HG03342 (cell line): ENCODE data around the gene ACYP2.
"Not testable (repeated sequence)": the region's sequence is repeated elsewhere in the genome, so short reads cannot be mapped to it uniquely, and the experiment has no call there.

Source experiments
- ATAC-seq: cut with Tn5 transposase; IDR thresholded peaks from one replicate; pipeline ENCODE4 v1.9.1; 2021; ENCODE audit warnings: mild to moderate bottlenecking, moderate library complexity; ENCODE audit not compliant: unreplicated experiment

Gene ACYP2

DNA sequence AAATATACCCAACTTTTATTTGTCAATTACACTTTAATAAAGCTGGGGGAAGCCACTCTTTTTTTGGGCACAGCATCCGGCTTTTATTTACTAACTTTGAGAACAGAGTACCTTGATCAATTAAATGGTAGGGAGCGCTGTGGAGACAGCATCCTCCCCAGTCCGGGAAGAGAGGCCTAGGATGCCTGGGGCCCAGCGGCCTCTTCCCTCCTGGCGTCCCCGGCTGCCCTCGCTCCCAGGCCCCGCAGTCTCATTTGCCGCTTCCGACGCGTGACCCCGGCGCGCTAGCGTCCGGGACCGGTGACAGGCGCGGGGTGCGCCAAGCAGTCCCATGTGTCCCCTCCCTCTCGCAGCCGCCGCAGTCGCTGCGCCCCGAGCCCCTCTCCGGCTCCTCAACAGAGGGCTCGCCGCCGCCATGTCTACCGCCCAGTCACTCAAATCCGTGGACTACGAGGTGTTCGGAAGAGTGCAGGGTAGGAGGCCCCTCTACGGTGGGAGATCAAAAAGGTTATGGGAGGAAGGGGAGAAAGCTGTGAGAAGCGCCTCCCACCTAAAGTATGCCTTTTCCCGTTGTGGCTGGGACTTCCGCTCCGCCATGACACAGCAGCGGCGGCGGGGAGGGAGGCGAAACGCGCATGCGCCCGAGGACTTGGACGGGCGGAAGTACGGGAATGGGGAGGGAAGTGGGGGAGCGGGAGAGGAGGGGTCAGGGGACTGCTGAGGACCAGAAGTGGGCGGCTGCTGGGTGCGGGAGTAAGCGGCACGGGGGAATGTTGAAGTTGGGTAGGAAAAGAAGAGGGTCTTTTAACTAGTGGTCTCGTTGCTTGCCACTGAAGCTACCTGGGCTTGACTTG lies at the start of gene ACYP2:
Gene ACYP2 (plus strand): TSS at position 332 of the 854 bp plus-strand sequence.
- peak; percentile 86 for ATAC-seq

DNA sequence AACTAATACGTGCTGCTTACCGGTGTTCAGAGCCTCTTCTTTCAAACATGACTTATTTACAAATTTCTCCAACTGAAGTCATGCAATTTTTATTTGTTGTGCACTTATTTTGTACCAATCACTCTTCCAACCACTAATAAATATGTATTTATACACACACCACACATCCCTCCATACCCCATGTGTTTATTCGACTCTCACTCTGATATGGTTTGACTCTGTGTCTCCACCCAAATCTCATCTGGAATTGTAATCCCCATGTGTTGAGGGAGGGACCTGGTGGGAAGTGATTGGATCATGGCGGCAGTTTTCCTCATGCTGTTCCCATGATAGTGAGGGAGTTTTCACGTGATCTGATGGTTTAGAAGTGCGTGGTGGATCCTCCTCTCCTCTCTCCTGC lies 49.5 kb upstream of the ACYP2 start:
- ATAC-seq, result no peak

DNA sequence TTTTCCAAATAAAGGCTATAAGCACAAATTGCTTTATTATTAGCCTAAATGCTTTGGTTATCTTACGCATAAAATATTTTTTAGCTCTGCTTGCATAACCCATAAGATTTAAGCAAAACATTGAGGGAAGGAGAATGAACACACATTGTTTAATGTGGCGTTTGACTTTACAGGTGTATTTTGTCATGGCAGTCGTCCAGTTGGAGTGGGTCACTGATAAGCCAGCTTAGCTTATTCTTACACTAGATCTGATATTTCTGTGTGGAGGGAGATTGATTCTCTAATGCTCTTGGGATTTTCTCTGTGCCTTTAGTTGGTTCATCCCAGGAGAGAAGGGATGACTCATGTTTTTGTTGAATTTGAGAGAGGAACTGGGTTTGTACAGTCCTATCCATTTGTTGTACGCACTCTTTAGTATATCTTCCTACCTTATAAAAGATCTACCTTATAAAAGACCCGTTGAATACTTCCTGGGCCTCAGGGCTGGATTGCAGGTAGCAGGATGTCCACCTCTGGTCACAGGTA lies 47.5 kb upstream of the ACYP2 start:
- ATAC-seq, result no peak

GRCh38 chr2:54072483-54072882 lies 42.9 kb upstream of the ACYP2 start:
- not testable (repeated sequence) for ATAC-seq

- no peak for ATAC-seq
Observed at GRCh38 chr2:54073796-54074195, 41.6 kb upstream of the ACYP2 start.

DNA sequence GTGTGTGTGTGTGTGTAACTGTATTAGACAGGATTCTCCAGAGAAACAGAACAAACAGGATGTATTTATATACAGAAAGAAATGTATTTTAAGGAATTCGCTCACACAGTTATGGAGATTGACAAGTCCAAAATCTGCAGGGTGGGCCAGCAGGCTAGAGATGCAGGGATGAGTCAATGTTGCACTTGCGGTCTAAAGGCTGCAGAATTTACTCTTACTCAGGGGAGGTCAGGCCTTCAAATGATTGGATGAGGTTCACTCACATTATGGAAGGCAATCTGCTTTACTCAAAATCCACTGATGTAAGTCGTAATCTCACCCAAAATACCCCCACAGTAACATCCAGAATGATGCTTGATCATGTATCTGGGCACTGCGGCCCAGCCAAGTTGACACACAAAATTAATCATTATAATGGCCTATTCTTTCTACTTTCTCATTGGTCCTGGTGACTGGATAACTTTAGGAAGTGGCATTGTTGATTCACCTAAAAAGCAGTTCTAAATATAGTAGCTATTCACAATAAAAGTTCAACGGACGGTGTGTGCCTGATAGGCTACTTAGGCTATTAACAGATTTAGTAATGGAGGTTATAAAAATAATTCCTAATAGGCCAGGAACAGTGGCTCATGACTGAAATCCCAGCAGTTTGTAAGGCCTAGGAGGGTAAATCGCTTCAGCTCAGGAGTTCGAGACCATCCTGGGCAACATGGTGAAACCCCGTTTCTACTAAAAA lies 40.6 kb upstream of the ACYP2 start:
- ATAC-seq, result no peak

DNA sequence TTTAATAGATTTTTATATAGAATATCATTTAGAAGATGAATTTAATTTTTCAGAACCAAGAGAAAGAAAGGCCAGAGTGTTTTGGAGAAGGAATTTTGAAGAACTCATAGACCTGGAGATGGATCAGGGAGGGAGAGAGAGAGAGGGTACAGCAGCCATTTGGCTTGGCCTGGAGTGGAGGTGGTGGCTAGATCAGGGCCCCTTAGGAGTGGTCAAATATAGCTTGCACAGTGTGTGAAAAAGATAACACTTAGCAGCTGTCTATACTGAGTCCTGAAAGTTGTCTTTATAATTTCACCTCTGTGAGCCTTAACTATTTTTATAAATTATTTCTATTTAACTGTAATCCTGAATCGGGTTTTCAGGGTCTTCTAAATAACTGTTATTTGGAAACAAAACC lies 38.8 kb upstream of the ACYP2 start:
- ATAC-seq, result no peak

DNA sequence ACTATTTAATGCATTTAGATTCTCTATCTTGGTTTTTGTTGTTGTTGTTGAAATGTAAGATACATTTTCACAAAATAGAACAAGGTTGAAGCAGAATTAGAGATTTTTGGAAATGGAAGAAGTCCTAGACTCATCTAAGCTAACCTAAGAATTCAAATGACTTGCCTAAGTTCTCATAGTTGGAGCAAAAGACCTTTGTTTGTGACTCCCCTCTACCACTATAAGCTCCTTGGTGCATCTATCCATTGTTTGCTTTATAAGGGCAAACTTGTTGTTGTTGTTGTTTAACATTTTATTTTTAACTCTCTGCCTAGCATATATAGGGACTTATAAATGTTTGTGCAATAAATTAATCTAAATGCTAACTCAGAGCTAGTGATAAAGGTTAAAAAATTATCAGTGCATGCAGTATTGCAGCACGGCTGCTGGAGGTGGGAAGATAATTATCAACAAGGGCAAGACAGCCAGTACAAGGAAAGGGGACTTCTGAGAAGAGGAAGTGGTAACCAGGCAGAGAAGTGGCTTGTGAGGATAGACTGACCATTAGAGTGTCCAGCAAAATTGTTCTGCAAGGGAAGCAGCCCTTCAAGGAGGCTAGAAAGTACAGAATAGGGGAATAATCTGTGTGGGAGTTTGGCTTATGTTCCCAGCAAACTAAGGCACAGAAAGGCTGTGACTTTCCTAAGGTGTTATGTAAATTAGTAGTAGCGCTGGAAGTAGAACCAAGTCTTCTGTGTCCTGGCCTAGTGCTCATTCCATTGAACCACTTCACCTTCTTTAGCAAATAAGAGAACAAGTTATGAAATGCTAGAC lies 38.1 kb upstream of the ACYP2 start:
- ATAC-seq, result no peak

GRCh38 chr2:54079331-54079730 lies 36.1 kb upstream of the ACYP2 start:
- no peak for ATAC-seq

DNA sequence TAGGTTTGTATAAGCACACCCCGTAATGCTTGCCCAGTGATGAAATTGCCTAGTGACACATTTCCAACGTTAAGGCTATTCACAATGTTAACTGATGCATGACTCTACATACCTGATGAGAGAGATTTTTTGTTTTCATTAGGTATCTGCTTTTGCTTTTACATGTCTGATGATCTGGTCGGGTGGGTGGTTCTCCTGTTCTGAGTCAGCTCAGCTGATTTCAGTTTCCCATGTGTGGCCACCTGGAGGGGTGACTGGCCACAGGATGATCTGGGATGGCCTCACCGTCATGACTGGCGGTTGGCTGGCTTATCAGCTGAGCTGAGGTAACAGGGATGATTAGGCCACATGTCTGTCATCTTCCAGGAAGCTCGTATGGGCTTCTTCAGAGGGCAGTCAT lies 33.8 kb upstream of the ACYP2 start:
- peak; percentile 94 for ATAC-seq

GRCh38 chr2:54083021-54083420 lies 32.4 kb upstream of the ACYP2 start:
- no peak for ATAC-seq

DNA sequence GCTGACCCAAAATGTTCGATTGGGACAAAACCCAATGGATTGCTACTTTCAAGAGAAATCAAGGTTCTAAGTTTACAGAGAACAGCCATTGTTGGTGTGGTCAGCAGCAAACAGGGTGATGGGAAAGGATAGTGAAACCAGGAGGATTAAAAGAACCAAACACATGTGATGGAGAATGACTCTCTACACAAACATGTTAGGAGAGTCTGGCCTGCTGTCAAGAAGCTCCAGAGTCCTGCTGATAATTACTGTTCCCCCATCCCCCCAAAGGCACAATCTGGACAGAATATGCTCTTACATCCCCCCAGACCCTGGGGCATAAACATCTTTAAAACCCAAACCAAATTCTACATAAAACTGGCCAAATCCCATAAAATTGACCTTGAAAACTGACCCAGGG lies 32.0 kb upstream of the ACYP2 start:
- no peak for ATAC-seq

- ATAC-seq, result no peak
Observed at GRCh38 chr2:54084600-54084999, 30.8 kb upstream of the ACYP2 start.

DNA sequence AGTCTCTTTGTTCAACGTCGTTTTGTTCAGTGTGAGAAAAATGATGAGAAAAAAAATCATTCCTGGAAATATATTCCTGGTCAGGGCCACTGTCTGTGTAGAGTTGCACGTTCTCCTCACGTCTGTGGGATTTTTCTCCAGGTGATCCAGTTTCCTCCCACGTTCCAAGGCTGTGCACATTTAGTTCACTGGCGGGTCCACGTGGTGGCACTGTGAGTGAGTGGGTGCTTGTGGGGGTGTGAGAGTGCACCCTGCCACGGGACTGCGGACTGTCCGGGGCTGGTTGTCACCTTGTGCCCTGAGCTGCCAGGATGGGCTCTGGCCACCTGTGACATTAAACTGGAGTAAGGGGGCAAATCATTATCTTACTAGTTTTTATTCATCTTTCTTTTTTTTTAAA lies 30.3 kb upstream of the ACYP2 start:
- ATAC-seq, result no peak

- ATAC-seq, result no peak
Observed at GRCh38 chr2:54086157-54086556, 29.3 kb upstream of the ACYP2 start.

DNA sequence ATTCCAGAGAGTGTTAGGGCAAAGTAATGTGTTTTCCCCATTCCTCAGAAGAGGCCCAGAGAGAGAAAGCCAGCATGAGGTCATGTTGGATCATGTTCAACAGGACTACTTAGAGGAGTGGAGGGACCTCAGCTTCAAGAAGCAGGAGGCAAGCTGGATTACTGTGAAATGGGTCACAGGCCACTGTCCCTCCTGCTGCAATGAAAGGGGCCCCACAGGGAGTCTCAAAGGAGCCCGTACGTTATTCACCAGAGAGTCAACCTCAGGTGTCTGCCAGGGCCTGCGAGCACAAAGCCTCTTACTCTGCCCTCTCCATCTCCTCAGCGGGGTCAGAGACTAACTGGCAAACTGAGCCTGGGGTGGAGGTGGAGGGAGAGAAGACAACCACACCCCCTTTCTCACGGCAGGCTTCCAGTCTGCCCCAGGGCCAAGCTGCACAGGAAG lies 27.2 kb upstream of the ACYP2 start:
- ATAC-seq, result no peak

GRCh38 chr2:54088719-54089118 lies 26.7 kb upstream of the ACYP2 start:
- ATAC-seq, result no peak

GRCh38 chr2:54090521-54091117 lies 24.8 kb upstream of the ACYP2 start:
- no peak for ATAC-seq

- peak; percentile 54 for ATAC-seq
Observed at GRCh38 chr2:54092940-54093339, 22.5 kb upstream of the ACYP2 start.

- ATAC-seq, result not testable (repeated sequence)
Observed at GRCh38 chr2:54095406-54095805, 20.0 kb upstream of the ACYP2 start.

GRCh38 chr2:54096141-54096540 lies 19.3 kb upstream of the ACYP2 start:
- not testable (repeated sequence) for ATAC-seq
